Measurements from ENCODE around the gene PHLDB1. TPM values are rescaled to one million over a fixed set of nuclear protein-coding genes. Genes with fewer than 3 reads are reported as not detected.

The PHLDB1 gene
- total and polyA plus RNA-seq, 4 donors = 4.8 to 15.4 (median 6.0) TPM

DNA sequence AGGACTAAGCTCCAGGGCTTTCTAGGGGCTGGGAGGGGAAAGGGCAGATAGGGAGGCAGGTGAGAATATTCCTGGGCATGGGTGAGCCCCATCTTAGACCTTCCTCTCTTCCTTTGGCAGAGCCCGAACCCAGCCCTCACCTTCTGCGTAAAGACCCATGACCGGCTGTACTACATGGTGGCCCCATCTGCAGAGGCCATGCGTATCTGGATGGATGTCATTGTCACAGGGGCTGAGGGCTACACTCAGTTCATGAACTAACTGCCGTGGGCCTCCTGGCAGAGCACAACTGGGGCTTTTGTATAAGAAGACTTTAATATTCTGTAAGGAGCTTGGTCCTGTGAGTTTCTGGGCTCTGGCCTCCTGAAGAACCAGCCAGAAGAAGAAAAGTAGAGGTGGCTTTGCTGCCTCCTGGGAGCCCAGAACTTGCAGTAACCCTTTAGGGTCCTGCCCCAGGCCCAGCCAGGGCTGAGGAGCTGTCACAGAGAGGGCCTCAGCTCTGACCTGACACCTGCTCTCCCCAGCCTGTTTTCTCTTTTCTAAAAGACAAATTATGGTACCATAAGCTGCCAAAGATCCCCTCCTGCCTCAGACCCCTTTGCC is 49.2 kb downstream of the PHLDB1 start:
- Histone ChIP-seq H3K27me3 (ENCODE audit: control insufficient read depth in 4 of 4, insufficient read depth in 4 of 4, low read length in 3 of 4) (no peaks in the 10 kb centered on the region), H3K9me3 (ENCODE audit: control insufficient read depth in 4 of 4, low read length in 3 of 4) (no peaks in the 10 kb centered on the region), H3K36me3 (ENCODE audit: control insufficient read depth in 4 of 4, insufficient read depth in 3 of 4, low read depth in 1 of 4, low read length in 3 of 4) (no peaks in the 10 kb centered on the region), H3K4me3 (ENCODE audit: low read depth in 1 of 3, low read length in 3 of 3) (no peak overlapping the region), H3K27ac (ENCODE audit: low read depth in 1 of 2, low read length in 2 of 2) (no peak overlapping the region), H3K4me1 (ENCODE audit: control insufficient read depth in 4 of 4, insufficient read depth in 4 of 4, low read length in 3 of 4) (peaks cover 0 to 7% (median 5%) of the 10 kb centered on the region in 4 donors), H3K9ac (ENCODE audit: low read depth in 1 of 2, low read length in 2 of 2) (no peak overlapping the region)
- no peak for DNase-seq (ENCODE audit: low spot score)
- WGBS = 93% methylated on average over 5 of the region's 5 CpGs
- TF ChIP-seq RAD21 (IDR thresholded peaks at IDR 0.05) (no peak), CTCF (IDR thresholded peaks at IDR 0.05; ENCODE audit: low read depth, low read length, missing input control) (no peak), FOXA2 (IDR thresholded peaks at IDR 0.05) (no peak), MAX (IDR thresholded peaks at IDR 0.05) (no peak)

DNA sequence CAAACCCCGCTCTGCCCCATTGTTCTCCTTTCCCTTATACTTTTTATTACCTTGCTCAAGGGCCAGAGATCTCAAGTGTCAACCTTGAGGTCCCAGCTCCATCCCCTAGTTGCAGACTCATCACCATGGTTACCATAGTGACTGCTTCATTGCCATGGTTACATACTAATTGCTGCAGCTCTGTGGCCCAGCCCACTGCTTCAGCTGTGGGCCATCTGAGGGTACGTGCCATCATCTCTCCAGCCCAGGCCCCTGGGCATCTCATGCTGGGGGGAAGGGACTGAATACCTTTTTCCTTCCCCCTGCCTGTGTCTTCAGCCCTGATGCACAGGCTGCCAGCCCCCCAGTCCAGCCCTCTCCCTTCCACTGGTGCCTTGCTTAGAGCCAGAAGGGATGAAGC is 49.8 kb downstream of the PHLDB1 start:
- Histone ChIP-seq H3K36me3 (ENCODE audit: control insufficient read depth in 4 of 4, insufficient read depth in 3 of 4, low read depth in 1 of 4, low read length in 3 of 4) (no peaks in the 10 kb centered on the region), H3K27me3 (ENCODE audit: control insufficient read depth in 4 of 4, insufficient read depth in 4 of 4, low read length in 3 of 4) (no peaks in the 10 kb centered on the region)
- no peak for DNase-seq (ENCODE audit: low spot score)

More for the DNA sequence above, 49.8 kb downstream of the PHLDB1 start:
- 94% methylated on average over 2 of the region's 2 CpGs for WGBS
- no peak overlapping the region for H3K4me3 ChIP-seq (ENCODE audit: low read depth in 1 of 3, low read length in 3 of 3)
- H3K9ac ChIP-seq (ENCODE audit: low read depth in 1 of 2, low read length in 2 of 2) = no peak overlapping the region
- H3K4me1 ChIP-seq (ENCODE audit: control insufficient read depth in 4 of 4, insufficient read depth in 4 of 4, low read length in 3 of 4) = peaks cover 0 to 7% (median 5%) of the 10 kb centered on the region in 4 donors
- TF ChIP-seq ATF3 (IDR thresholded peaks at IDR 0.05) = no peak
- no peak for TF ChIP-seq RXRA (IDR thresholded peaks at IDR 0.05)
- no peak for TF ChIP-seq GABPA (IDR thresholded peaks at IDR 0.05 in 1 of 2, conservative IDR thresholded peaks at IDR 0.05 in 1 of 2)
- no peak for TF ChIP-seq SP1 (IDR thresholded peaks at IDR 0.05)
- TF ChIP-seq HNF4A (conservative IDR thresholded peaks at IDR 0.05) = no peak
- no peak for TF ChIP-seq CTCF (IDR thresholded peaks at IDR 0.05; ENCODE audit: low read depth, low read length, missing input control)
- TF ChIP-seq FOXA2 (IDR thresholded peaks at IDR 0.05) = no peak
- no peak for TF ChIP-seq MAX (IDR thresholded peaks at IDR 0.05)
- TF ChIP-seq JUND (IDR thresholded peaks at IDR 0.05) = no peak
- TF ChIP-seq RAD21 (IDR thresholded peaks at IDR 0.05) = no peak
- TF ChIP-seq YY1 (IDR thresholded peaks at IDR 0.05) = no peak
- TF ChIP-seq, protein P1, sequence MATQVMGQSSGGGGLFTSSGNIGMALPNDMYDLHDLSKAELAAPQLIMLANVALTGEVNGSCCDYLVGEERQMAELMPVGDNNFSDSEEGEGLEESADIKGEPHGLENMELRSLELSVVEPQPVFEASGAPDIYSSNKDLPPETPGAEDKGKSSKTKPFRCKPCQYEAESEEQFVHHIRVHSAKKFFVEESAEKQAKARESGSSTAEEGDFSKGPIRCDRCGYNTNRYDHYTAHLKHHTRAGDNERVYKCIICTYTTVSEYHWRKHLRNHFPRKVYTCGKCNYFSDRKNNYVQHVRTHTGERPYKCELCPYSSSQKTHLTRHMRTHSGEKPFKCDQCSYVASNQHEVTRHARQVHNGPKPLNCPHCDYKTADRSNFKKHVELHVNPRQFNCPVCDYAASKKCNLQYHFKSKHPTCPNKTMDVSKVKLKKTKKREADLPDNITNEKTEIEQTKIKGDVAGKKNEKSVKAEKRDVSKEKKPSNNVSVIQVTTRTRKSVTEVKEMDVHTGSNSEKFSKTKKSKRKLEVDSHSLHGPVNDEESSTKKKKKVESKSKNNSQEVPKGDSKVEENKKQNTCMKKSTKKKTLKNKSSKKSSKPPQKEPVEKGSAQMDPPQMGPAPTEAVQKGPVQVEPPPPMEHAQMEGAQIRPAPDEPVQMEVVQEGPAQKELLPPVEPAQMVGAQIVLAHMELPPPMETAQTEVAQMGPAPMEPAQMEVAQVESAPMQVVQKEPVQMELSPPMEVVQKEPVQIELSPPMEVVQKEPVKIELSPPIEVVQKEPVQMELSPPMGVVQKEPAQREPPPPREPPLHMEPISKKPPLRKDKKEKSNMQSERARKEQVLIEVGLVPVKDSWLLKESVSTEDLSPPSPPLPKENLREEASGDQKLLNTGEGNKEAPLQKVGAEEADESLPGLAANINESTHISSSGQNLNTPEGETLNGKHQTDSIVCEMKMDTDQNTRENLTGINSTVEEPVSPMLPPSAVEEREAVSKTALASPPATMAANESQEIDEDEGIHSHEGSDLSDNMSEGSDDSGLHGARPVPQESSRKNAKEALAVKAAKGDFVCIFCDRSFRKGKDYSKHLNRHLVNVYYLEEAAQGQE (IDR thresholded peaks at IDR 0.05) = no peak
- H3K27ac ChIP-seq (ENCODE audit: low read depth in 1 of 2, low read length in 2 of 2) = no peak overlapping the region
- no peaks in the 10 kb centered on the region for H3K9me3 ChIP-seq (ENCODE audit: control insufficient read depth in 4 of 4, low read length in 3 of 4)
